Renal pelvis (tissue), 4 donors: ENCODE measurements around the gene DENND6B. TPM values are rescaled to one million over a fixed set of nuclear protein-coding genes. Genes with fewer than 3 reads are reported as not detected.
A peak's percentile ranks its signal among the peaks of the same experiment; 100 is the strongest.

Experiments
- DNase-seq: peaks from one replicate; pipeline ENCODE4 v3.0.0-alpha.2; 2013
- polyA plus RNA-seq, 3 donors: library from polyadenylated mRNA; unstranded; fragments of 120-200 nt; gene quantifications; one replicate each; pipeline ENCODE4 v1.2.1, GENCODE V29; 2013; ENCODE audit not compliant: insufficient read length in 3 of 3

DENND6B gene
- polyA plus RNA-seq, 3 donors, result 13.9 to 18.7 (median 18.5) TPM

GRCh38 chr22:50317178-50317577, 9.6 kb downstream of the DENND6B start:
- no peak for DNase-seq

GRCh38 chr22:50316114-50317065, 10.4 kb downstream of the DENND6B start:
- DNase-seq, result no peak

- no peak for DNase-seq
These were observed 11.3 kb downstream of the DENND6B start for GRCh38 chr22:50315289-50316113.

- no peak for DNase-seq
These were observed 12.1 kb downstream of the DENND6B start for GRCh38 chr22:50314455-50315288.

- no peak for DNase-seq
These were observed 12.7 kb downstream of the DENND6B start for GRCh38 chr22:50314081-50314454.

- no peak for DNase-seq
These were observed 13.2 kb downstream of the DENND6B start for GRCh38 chr22:50313600-50313999.

GRCh38 chr22:50313021-50313420, 13.8 kb downstream of the DENND6B start:
- no peak for DNase-seq

- no peak for DNase-seq
These were observed 14.4 kb downstream of the DENND6B start for GRCh38 chr22:50312371-50312770.

- DNase-seq, result no peak
These were observed 15.0 kb downstream of the DENND6B start for GRCh38 chr22:50311606-50312351.

GRCh38 chr22:50310949-50311444, 15.8 kb downstream of the DENND6B start:
- DNase-seq, result no peak

GRCh38 chr22:50310031-50310722, 16.6 kb downstream of the DENND6B start:
- no peak for DNase-seq

GRCh38 chr22:50309601-50309991, 17.2 kb downstream of the DENND6B start:
- no peak for DNase-seq

- no peak for DNase-seq
These were observed 17.7 kb downstream of the DENND6B start for GRCh38 chr22:50308986-50309600.

GRCh38 chr22:50308597-50308935, 18.2 kb downstream of the DENND6B start:
- DNase-seq, result no peak

- DNase-seq, result no peak
These were observed 18.8 kb downstream of the DENND6B start for GRCh38 chr22:50307890-50308596.

- peak; percentile 93 for DNase-seq
These were observed 19.8 kb downstream of the DENND6B start, which contains the start of gene PLXNB2 for GRCh38 chr22:50306753-50307749. Gene PLXNB2 (minus strand): TSS chr22:50307646. CDS start chr22:50290584, 17,062 bp downstream.

- peak; percentile 94 for DNase-seq
These were observed 20.8 kb downstream of the DENND6B start for GRCh38 chr22:50305923-50306566.
